ENCODE measurements around the gene BCL2L12. TPM values are rescaled to one million over a fixed set of nuclear protein-coding genes. Genes with fewer than 3 reads are reported as not detected.

The BCL2L12 gene
- total RNA-seq, 3 donors from 2014 or later, result 9.6 to 20.8 (median 16.3) TPM

DNA sequence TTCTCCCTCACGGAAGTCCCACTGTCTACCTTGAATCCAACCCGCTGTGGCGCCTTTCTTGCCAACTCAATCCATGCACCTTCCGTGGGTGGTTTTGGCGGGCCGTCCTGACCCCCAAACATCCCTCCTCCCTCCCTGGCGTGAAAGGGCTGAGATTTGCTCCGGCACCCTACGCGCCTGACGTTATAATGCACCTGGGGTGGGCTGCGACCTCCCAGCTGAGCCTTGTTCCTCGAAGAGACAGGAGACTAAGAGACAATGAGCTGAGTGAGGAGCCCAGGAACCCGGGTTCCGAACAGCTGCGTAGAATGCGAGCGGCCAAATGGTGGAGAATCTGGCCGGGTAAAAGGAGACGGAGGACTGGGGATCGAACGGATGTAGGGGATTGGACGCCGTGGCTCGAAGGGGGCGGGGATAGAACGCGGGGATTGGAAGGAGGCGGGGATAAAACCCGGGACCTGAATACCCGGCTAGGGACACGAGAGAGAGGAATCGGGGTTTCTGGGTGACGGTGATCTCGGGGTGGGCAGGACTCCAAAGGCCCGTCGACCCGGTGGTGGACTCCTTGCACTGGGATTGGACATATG lies 25.0 kb downstream of the BCL2L12 start, which contains the start of gene CPT1C:
CPT1C (plus strand) TSS at position 461 of the 587 bp plus-strand sequence. CDS start 1,137 bp downstream, outside the sequence.
- ATAC-seq (peak; percentile 73), DNase-seq (peak in 2 of 3 donors; percentile 67 to 80)
- Histone ChIP-seq H3K36me3 (ENCODE audit: low read depth) (no peaks in the 10 kb centered on the region), H3K9me3 (no peaks in the 10 kb centered on the region), H3K4me1 (ENCODE audit: low read depth) (peaks cover 17% of the 10 kb centered on the region), H3K4me3 (no peak within 1 kb of the TSS)
- intact Hi-C loops (cut with DNase I, micrococcal nuclease), result no loop called here
- TF ChIP-seq, protein P1, sequence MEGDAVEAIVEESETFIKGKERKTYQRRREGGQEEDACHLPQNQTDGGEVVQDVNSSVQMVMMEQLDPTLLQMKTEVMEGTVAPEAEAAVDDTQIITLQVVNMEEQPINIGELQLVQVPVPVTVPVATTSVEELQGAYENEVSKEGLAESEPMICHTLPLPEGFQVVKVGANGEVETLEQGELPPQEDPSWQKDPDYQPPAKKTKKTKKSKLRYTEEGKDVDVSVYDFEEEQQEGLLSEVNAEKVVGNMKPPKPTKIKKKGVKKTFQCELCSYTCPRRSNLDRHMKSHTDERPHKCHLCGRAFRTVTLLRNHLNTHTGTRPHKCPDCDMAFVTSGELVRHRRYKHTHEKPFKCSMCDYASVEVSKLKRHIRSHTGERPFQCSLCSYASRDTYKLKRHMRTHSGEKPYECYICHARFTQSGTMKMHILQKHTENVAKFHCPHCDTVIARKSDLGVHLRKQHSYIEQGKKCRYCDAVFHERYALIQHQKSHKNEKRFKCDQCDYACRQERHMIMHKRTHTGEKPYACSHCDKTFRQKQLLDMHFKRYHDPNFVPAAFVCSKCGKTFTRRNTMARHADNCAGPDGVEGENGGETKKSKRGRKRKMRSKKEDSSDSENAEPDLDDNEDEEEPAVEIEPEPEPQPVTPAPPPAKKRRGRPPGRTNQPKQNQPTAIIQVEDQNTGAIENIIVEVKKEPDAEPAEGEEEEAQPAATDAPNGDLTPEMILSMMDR (IDR thresholded peaks at IDR 0.05), result no peak

DNA sequence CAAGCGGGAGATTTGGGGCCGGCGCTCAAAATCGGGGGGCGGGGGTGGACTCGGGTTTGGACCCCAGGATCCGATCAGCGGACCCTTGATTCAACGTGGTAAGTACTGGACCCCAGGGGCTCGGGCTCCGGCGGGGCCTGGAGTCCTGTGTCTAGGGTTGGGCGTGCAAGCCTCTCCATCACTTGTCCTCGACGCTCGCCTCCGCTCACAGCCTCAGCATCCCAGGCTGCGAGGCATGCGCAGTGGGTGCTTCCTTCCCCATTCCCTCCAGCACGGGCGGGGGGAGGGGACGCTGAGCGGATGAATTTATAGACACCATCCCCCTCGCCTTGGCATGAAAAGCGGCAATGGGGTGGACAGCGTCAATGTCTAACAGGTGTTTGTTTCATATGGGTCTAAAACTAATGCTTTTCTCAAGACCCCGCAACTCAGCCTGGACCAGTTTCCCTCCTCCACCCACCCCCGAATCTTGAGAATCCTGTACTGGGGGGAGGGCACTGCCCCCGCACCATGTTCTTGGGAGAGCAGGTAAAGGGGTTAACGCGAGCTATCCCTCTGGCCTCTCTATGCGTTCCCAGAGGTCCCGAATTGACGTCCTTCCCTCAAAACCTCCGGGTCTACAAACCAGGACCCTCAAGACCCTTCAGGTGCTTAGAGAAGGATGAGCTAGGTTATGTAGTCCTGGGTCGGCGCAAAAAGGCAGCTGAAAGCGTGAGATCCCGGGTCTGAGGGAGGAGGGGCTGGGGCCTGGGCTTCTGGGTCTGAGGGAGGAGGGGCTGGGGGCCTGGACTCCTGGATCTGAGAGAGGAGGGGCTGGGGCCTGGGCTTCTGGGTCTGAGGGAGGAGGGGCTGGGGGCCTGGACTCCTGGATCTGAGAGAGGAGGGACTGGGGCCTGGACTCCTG lies 25.8 kb downstream of the BCL2L12 start:
- H3K4me3 ChIP-seq, result no peak overlapping the region

GRCh38 chr19:49692147-49692506 lies 26.4 kb downstream of the BCL2L12 start:
- H3K4me3 ChIP-seq, result no peak overlapping the region
- H3K36me3 ChIP-seq (ENCODE audit: low read depth), result no peaks in the 10 kb centered on the region
- DNase-seq (no peak), ATAC-seq (no peak)
- intact Hi-C loops (cut with DNase I, micrococcal nuclease), result no loop called here
- peaks cover 17% of the 10 kb centered on the region for H3K4me1 ChIP-seq (ENCODE audit: low read depth)
- no peaks in the 10 kb centered on the region for H3K9me3 ChIP-seq
- TF ChIP-seq, protein P1 (IDR thresholded peaks at IDR 0.05), result no peak

More for the DNA sequence above, 25.8 kb downstream of the BCL2L12 start:
- DNase-seq (peak in 1 of 3 donors; percentile 33), ATAC-seq (peak; percentile 18)
- TF ChIP-seq, protein P1 (IDR thresholded peaks at IDR 0.05), result no peak
- Histone ChIP-seq H3K9me3 (no peaks in the 10 kb centered on the region), H3K4me1 (ENCODE audit: low read depth) (peaks cover 17% of the 10 kb centered on the region), H3K36me3 (ENCODE audit: low read depth) (no peaks in the 10 kb centered on the region)
- intact Hi-C loops (cut with DNase I, micrococcal nuclease), result no loop called here

- TF ChIP-seq, protein P1 (IDR thresholded peaks at IDR 0.05), result no peak
- Histone ChIP-seq H3K4me3 (no peak overlapping the region), H3K4me1 (ENCODE audit: low read depth) (no peaks in the 10 kb centered on the region), H3K36me3 (ENCODE audit: low read depth) (no peaks in the 10 kb centered on the region), H3K9me3 (no peaks in the 10 kb centered on the region)
- intact Hi-C loops (cut with DNase I, micrococcal nuclease), result no loop called here
- DNase-seq (no peak), ATAC-seq (no peak)
Observed at GRCh38 chr19:49696115-49696514, 30.4 kb downstream of the BCL2L12 start.

GRCh38 chr19:49696865-49697264 lies 31.1 kb downstream of the BCL2L12 start:
- intact Hi-C loops (cut with DNase I, micrococcal nuclease), result no loop called here
- DNase-seq (no peak), ATAC-seq (no peak)
- H3K36me3 ChIP-seq (ENCODE audit: low read depth), result no peaks in the 10 kb centered on the region
- TF ChIP-seq, protein P1 (IDR thresholded peaks at IDR 0.05), result no peak
- no peak overlapping the region for H3K4me3 ChIP-seq
- H3K9me3 ChIP-seq, result no peaks in the 10 kb centered on the region
- H3K4me1 ChIP-seq (ENCODE audit: low read depth), result no peaks in the 10 kb centered on the region

Data from mucosa of descending colon (tissue), 3 donors.